HG02885 (cell line): ENCODE results near the gene DENND1A.
"Not testable (repeated sequence)": the region's sequence is repeated elsewhere in the genome, so short reads cannot be mapped to it uniquely, and the experiment has no call there.

Experiments used
- ATAC-seq: cut with Tn5 transposase; IDR thresholded peaks from one replicate; pipeline ENCODE4 v1.9.1; 2021; ENCODE audit warnings: mild to moderate bottlenecking; ENCODE audit not compliant: unreplicated experiment, poor library complexity

Gene DENND1A

DNA sequence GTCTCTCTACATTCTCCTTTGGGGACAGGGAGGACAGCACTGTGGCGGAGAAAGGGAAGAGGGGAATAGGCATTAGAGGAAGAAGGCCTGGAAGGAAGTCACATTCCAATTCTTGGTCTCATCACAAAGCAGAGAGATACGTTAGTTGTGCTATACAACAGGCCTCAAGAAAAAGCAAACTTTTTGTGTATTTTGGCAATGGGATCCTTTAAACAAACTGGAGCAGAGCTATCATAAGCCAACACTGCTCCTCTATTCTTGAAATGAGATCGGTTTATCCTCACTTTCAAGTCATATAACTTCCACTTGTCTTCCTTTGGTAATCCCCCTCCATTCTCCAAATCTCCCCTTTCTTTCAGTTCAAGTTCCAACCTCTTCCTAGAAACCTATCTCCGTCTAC lies 6.5 kb downstream of the DENND1A start:
- ATAC-seq, result no peak

DNA sequence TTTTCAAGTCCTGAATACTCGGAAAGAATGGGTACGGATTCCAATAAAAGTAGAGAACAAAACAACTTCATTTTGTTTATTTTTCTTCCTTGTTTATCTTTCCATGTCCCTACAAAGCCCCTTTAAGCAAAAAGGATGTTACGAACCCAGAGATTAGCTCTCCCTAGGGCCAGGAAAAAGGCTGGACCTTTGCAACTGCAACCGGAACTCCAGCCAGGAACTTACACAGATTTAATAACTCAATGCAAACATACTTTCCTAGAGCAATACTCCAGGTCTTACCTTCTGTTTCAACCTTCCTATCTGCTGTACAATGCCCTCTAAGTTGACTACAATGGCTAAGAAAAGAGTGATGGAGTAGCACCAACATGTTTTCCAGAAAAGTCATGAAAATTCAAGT lies 7.0 kb downstream of the DENND1A start:
- ATAC-seq, result no peak

DNA sequence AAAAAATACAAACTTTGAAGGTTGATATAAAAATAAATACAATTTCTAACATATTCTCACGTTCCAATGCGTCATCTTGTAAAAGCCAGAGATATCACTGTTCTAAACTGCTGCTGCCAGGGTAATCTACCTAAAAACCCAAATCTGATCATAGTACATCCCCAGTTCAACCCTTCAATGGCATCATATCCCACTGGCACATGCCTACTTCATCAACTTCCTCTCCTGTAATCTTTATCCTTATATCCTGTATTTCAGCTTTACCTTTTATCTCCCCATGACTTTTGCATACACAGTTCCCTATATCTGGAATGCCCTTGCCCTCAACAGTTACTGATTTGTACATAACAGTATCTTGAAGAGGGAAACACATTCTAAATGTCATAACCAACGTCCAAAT lies 7.5 kb downstream of the DENND1A start:
- ATAC-seq, result no peak

DNA sequence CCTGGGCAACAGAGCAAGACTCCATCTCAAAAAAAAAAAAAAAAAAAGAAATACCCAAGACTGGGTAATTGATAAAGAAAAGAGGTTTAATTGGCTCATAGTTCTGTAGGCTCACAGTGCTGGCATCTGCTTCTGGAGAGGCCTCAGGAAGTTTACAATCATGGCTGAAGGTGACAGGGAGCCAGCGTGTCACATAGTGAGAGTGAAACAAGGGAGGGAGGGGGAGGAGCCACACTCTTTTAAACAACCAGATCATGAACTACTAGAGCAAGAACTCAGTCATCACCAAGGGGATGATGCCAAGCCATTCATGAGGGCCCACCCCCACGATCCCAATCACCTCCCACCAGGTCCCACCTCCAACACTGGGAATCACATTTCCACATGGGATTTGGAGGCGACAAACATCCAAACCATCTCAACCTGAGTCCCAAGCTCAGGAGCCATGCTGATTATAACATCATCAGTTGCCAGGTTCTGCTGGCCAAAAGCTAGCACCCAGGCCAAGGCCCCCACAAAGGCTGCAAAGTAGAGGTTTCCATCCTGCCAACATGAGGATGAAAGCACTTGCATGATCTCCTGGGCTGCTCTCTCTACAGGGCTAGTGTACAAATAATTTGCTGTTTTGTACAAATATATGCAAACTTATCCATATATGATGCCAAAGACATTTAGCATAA lies 15.3 kb downstream of the DENND1A start:
- ATAC-seq, result no peak

DNA sequence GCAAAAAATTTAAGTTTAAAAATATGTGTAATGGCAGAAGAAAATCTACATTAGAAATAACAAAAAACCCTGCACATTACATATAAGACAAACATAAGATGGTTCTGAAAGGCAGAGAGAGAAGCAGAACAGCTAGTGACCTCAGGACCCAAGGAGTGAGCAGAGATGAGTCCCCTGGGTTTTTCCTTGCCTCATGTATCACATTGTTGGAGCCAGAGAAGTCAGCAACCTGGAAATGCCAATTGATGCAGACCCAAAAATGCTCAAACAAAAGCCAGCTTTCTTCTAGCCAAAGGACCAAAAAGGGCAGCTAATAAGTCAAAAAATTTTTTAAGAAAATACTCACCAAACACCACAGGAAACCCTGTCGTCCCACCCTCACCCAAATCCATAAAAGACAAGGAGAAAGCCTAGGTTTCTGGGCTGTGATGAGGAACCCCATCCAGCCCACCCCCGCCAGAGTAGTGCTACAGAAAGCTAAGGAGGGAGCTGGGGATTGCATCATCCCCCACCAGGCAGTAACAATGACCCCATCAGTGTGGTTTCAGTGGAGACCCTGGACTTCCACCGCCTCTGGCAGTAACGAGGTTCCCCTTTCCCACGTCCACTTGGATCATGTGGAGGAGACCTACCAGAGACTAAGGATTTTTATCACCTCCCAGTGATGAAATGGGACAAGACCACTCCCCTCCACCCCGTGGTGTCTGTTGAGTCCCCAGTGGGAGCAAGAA lies 17.6 kb downstream of the DENND1A start:
- no peak for ATAC-seq

DNA sequence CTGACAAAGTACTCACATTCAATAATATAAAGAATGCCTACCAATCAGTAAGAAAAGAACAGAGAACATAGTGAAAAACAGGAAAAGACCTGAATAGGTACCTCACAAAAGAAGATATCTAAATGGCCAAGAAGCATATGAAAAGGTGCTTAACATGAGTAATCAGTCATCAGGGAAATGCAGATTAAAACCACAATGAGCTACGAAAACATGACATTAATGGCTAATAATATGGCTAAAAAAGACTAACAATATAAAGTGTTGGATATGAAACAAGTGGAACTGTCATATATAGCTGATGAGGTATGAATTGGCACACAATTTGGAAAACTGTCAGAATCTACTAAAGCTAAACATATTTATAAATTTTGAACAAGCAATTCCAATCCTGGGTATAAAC lies 18.9 kb downstream of the DENND1A start:
- ATAC-seq, result no peak

DNA sequence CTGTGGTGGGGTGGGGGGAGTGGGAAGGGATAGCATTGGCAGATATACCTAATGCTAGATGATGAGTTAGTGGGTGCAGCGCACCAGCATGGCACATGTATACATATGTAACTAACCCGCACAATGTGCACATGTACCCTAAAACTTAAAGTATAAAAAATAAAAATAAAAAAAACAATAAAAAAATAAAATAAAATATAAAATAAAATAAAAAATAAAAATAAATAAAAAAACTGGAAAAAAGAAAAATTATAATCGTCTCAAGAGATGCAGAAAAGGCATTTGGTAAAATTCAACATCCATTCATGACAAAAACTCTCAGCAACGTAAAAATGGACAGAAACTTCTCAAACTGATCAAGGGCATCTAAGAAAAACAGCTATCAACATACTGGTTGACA lies 20.7 kb downstream of the DENND1A start:
- ATAC-seq, result not testable (repeated sequence)

DNA sequence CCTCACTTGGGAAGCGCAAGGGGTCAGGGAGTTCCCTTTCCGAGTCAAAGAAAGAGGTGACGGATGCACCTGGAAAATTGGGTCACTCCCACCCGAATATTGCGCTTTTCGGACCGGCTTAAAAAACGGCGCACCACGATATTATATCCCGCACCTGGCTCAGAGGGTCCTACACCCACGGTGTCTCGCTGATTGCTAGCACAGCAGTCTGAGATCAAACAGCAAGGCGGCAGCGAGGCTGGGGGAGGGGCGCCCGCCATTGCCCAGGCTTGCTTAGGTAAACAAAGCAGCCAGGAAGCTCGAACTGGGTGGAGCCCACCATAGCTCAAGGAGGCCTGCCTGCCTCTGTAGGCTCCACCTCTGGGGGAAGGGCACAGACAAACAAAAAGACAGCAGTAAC lies 26.4 kb downstream of the DENND1A start:
- not testable (repeated sequence) for ATAC-seq

DNA sequence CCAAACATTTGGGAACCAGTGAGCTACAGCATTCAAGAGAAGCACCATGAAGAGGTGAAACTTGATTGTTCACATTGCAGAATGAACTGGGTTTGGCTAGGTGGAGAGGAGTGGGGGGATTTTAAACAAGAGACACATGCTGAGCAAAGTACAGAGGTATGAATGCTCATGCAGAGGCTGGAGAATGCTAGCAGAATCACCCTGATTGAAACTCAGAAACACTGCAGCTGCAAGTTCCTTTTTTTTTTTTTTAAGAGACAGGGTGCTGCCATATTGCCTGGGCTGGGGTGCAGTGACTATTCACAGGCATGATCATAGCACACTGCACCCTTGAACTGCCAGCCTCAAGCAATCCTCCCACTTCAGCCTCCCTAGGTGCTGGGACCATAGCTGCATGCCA lies 35.1 kb downstream of the DENND1A start:
- no peak for ATAC-seq

DNA sequence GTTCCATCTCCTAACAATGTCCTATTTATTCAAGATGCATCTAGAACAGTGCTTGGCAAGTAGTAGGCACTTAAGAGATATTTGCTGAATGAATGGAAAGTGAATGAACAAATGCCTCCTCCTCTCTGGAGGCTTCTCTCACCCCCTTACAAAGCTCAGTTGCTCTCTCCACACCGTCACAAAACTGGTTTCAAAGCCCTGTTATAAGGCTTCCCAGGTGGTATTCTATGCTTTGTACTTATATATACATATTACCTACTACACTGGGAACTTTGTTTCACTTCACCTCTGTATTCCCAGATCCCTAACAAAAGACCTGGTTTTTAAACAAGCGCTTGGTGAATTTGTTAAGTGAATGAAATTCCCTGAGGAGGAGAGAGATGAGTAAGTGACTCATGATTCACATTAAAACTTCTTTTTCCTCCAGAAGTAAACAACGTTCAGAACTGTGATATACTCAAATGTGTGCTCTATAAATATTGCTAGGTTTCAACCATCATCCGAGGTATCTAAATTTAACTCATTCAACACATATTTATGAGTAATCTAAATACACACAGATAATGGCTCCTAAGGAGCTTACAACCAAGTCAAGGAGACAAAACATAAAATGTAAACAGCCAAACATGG lies 36.0 kb downstream of the DENND1A start:
- no peak for ATAC-seq

DNA sequence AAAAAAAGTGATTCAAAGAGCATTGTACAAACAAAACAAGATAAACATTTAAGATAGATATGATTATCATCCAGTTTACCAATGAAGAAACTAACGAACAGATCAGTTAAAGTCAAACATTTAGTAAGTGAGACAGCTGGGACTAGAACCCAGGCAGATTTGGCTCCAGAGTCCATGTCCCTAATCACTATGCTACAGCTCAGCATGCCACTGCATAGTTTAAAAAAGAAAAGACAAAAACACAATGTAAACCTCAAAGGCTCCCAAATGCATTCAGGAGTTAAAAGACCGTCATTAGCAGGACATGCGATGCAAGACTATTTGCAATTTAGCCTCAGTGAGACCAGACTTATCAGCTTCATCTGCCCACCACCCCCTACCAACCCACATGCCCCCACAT lies 36.8 kb downstream of the DENND1A start:
- ATAC-seq, result no peak

DNA sequence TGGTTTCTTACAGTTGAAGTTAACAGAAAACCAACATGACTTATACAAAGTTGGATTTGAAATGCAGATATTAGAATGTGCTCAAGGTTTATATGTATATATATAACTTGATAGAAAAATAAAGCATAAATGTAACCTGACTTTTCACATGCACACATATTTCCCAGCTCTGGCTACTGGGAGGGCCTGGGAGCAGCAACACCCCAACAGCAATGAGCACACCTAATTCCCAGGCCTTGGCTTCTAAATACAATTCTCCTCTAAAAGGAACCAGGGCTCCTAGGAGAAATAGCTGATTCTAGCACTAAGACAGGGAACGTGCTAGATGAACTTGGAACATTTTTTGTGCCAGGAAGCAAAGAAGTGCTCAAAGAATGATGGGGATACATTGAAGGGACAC lies 42.1 kb downstream of the DENND1A start:
- ATAC-seq, result no peak

DNA sequence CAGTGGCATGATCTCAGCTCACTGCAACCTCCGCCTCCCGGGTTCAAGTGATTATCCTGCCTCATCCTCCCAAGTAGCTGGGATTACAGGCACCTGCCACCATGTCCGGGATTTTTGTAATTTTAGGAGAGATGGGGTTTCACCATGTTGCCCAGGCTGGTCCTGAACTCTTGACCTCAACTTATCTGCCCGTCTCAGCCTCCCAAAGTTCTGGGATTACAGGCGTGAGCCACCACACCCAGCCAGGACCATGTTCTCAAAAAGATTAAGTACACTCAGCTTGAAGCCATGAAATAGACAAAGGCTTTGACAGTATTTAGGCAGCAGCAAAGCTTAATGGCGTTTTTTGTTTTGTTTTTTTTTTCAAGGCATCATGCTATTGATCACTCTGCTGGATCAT lies 44.1 kb downstream of the DENND1A start:
- not testable (repeated sequence) for ATAC-seq

DNA sequence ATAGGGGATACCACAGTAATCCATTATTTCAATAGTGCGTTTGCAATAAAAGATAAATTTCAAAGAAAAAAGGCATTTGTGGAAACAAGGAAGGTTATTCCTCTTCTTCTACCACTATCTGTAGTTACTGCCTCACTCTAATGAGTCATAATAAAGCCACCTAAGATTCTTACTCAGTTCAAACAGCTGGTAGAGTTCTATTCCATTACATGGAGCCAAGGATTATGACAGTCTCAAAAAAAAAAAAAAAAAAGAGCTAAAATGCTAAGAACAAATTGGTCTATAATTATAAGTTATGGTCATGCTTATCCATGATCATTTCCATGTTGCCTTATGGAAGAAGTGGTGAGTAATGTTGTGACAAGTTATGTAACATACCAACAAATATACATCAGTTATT lies 46.3 kb downstream of the DENND1A start:
- ATAC-seq, result no peak

DNA sequence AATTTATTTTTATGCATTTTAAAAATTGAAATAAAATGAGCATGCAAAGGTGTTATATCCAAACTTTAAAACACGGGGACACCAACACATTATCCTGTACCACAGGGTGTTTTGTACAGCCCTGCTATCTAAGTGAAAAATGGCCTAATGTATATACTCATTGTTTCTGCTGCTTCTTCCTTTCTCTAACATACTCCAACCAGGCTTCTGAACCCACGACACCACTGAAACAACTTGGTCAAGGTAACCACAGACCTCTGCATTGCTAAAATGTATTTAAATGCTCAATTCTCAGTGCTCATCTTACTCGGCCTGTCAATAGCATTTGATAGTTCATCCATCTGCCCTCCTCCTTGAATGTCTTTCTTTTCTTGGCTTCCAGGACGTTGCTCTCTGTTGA lies 48.3 kb downstream of the DENND1A start:
- ATAC-seq, result no peak

DNA sequence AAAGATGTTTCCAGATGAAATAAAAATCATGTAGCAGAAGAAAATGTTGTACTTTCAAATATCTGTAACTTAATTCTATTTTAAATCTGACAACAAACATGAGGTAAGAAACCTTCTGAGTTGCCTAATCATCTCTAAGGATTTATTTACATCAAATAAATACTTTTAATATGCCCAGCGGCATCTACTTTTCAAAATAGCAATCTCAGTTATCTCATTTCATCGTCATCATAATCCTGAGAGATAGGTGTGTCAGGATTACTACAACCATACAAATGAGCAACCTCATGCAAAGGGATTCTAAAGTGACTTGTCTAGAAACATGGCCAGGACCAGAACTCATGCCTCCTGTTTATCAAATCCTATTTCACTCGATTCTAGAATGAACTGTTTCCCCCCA lies 49.5 kb downstream of the DENND1A start:
- no peak for ATAC-seq

DNA sequence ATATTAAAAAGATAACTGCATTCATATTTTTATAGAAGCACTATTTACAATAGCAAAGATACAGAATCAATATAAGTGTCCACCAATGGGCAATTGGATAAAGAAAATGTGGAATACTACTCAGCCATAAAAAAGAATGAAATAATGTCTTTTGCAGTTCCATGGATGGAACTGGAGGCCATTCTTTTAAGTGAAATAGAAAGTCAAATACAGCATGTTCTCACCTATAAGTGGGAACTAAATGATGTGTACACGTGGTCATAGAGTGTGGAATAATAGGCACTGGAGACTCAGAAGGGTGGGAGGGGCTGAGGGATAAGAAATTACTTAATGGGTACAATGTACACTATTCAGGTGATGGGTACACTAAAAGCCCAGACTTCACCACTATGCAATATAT lies 53.2 kb downstream of the DENND1A start:
- ATAC-seq, result no peak

DNA sequence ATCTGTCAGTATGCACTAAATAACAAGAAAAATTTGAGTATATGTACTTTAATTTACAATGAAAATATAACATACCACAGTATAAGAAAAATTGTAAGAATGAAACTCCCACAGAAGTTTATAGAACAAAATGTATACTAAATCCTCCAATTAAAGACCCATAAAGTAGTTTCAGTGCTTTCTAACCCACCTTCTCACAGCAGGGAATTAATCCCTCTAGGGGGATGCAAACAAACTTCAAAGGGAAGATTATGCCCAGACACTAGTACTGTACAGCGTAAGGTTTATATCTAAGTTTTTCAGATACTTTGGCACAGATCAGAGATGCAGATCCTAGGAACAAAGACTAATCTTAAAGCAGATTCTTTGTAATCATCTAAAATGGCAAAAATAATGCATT lies 57.2 kb downstream of the DENND1A start:
- no peak for ATAC-seq

DNA sequence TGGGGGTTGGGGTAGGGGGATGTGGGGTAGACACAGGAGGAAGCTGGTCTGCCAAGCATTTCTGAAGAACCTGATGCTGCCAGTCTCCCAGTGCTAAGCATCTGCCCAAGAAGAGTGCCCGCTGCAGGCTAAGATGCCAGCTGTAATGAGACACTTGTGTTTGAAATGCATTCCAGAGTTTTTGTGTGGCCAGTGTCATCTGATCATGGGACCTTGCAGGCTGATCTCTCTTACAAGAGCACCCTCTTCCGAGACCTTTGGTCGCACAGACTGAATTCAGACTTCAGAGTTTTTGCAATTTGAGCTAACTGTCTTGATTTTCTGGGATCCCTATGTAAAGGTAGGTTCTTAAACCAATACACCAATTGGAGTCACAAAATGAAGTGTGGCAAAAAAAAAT lies 58.1 kb downstream of the DENND1A start:
- ATAC-seq, result no peak

DNA sequence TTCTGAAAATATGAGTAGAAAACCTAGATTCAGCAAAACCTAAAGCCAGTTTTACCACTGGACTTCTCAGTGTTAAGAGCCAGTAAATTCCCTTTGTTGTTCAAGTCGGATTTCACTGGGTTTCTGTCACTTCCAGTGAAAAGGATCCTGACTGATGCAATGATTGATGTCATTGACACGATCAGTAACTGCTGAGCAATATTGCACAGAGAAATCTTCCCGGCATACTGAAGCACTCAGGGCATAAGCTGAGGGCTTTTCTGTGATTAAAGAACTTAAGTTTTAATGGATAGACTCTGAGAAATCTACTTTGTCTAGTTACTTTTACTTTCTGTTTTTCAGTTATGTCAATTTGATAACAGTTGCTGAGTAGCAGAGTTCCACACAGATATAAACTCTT lies 61.9 kb downstream of the DENND1A start:
- ATAC-seq, result no peak

DNA sequence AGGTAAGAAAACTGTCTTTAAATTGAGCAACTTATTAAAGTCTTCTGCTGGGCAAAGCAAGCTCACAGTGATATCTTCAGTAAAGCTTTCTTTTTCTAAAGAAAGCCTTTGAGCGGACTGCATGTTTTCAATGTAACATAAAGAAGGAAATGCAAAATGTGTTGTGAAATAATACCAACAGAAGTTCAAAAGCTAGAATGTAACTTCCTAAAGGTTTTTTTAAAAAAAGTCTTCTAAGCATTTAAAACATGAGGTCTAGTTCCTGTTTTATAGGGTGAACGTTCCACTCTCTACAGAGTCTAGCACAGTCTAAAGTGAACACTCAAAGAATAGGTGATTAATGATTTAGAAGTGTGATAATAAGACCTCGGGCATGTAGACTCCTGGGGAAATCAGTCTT lies 62.9 kb downstream of the DENND1A start:
- ATAC-seq, result no peak

DNA sequence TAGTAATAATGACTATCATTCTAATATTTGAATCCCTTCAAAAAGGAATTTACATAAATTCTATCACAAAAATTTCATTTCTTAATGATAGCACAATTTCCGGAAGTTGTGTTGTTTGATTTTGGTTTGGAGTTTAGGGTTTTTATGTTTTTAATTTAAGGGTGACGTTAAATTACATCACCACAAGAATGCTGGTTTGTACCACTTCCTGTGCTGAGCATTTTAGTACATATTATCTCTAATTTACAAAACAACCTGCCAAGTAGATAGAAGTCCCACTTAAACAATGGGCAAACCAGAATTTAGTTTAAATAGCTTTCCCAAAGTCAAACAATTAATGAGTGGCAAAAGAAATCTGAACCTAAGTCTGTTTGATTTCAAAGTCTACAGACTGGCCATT lies 63.4 kb downstream of the DENND1A start:
- ATAC-seq, result no peak
